SK-N-MC (cell line): ENCODE data around the gene SFTPA2.
"Not testable (repeated sequence)": the region's sequence is repeated elsewhere in the genome, so short reads cannot be mapped to it uniquely, and the experiment has no call there.

Source experiments
- DNase-seq: peaks from one replicate; pipeline ENCODE4 v3.0.0-alpha.2; 2011; ENCODE audit warnings: low read depth, low spot score
- H3K27ac ChIP-seq: fragments of 200-600 bp; sonication (generic); 2 replicates; pipeline ENCODE4 v1.5.1; 2016; ENCODE audit warnings: mixed run types
- H3K36me3 ChIP-seq: fragments of 200-600 bp; sonication (generic); 2 replicates; pipeline ENCODE4 v1.6.1; 2017; ENCODE audit warnings: antibody characterized with exemption, low read length, mixed read lengths; ENCODE audit not compliant: insufficient read depth
- H3K4me3 ChIP-seq: fragments of 200-600 bp; sonication (generic); 2 replicates; pipeline ENCODE4 v1.5.1; 2016
- H3K9ac ChIP-seq: fragments of 200-600 bp; sonication (generic); 2 replicates; pipeline ENCODE4 v1.8.0; 2017; ENCODE audit warnings: mixed run types, mixed read lengths; ENCODE audit not compliant: insufficient read length
- H3K9me3 ChIP-seq: fragments of 200-600 bp; sonication (generic); 2 replicates; pipeline ENCODE4 v1.6.1; 2017; ENCODE audit warnings: low read depth, mild to moderate bottlenecking, antibody characterized with exemption, low read length, moderate library complexity, mixed read lengths
- EZH2 ChIP-seq: fragments of 200-600 bp; sonication (generic); IDR thresholded peaks from one replicate; pipeline ENCODE4 v1.6.1; 2017; ENCODE audit warnings: antibody characterized with exemption
- FOXP2 ChIP-seq: optimal IDR thresholded peaks from 2 replicates; pipeline ENCODE3; 2011; ENCODE audit warnings: mild to moderate bottlenecking, moderate library complexity; ENCODE audit not compliant: insufficient read depth; ENCODE audit errors: extremely low read length, control extremely low read depth
- POLR2AphosphoS5 ChIP-seq: IDR thresholded peaks from 2 replicates; pipeline ENCODE4 v1.6.1; 2012; ENCODE audit warnings: mild to moderate bottlenecking, low read depth, low read length, borderline replicate concordance

SFTPA2 gene

GRCh38 chr10:79593377-79593776, 33.2 kb upstream of the SFTPA2 start:
- Histone ChIP-seq H3K9me3 (no peaks in the 10 kb centered on the region), H3K27ac (no peak overlapping the region), H3K36me3 (no peaks in the 10 kb centered on the region), H3K9ac (no peak overlapping the region), H3K4me3 (no peak overlapping the region)
- no peak for DNase-seq
- TF ChIP-seq POLR2AphosphoS5 (no peak), FOXP2 (no peak), EZH2 (no peak)

GRCh38 chr10:79588800-79589199, 28.6 kb upstream of the SFTPA2 start:
- no peak for DNase-seq
- H3K36me3 ChIP-seq, result no peaks in the 10 kb centered on the region
- TF ChIP-seq FOXP2, result no peak
- no peak overlapping the region for H3K4me3 ChIP-seq
- no peak overlapping the region for H3K27ac ChIP-seq
- no peaks in the 10 kb centered on the region for H3K9me3 ChIP-seq
- no peak overlapping the region for H3K9ac ChIP-seq

GRCh38 chr10:79586933-79587332, 26.7 kb upstream of the SFTPA2 start:
- no peaks in the 10 kb centered on the region for H3K36me3 ChIP-seq
- no peaks in the 10 kb centered on the region for H3K9me3 ChIP-seq
- no peak for DNase-seq
- no peak overlapping the region for H3K4me3 ChIP-seq
- no peak overlapping the region for H3K9ac ChIP-seq
- no peak overlapping the region for H3K27ac ChIP-seq
- TF ChIP-seq FOXP2, result no peak
- TF ChIP-seq POLR2AphosphoS5, result no peak
- TF ChIP-seq EZH2, result no peak

- Histone ChIP-seq H3K9me3 (no peaks in the 10 kb centered on the region), H3K36me3 (no peaks in the 10 kb centered on the region), H3K27ac (no peak overlapping the region), H3K9ac (no peak overlapping the region), H3K4me3 (no peak overlapping the region)
- DNase-seq, result no peak
- no peak for TF ChIP-seq POLR2AphosphoS5
- TF ChIP-seq FOXP2, result no peak
- no peak for TF ChIP-seq EZH2
These were observed 25.8 kb upstream of the SFTPA2 start for GRCh38 chr10:79585870-79586527.

- no peaks in the 10 kb centered on the region for H3K36me3 ChIP-seq
- no peak overlapping the region for H3K9ac ChIP-seq
- no peak for DNase-seq
- no peak for TF ChIP-seq EZH2
- TF ChIP-seq POLR2AphosphoS5, result no peak
- no peak for TF ChIP-seq FOXP2
- H3K4me3 ChIP-seq, result no peak overlapping the region
- no peak overlapping the region for H3K27ac ChIP-seq
- H3K9me3 ChIP-seq, result no peaks in the 10 kb centered on the region
These were observed 23.3 kb upstream of the SFTPA2 start for GRCh38 chr10:79583488-79584024.

GRCh38 chr10:79582954-79583353, 22.7 kb upstream of the SFTPA2 start:
- not testable (repeated sequence) for DNase-seq, H3K4me3 ChIP-seq, H3K36me3 ChIP-seq, H3K9me3 ChIP-seq, H3K27ac ChIP-seq, H3K9ac ChIP-seq

GRCh38 chr10:79582096-79582495, 21.9 kb upstream of the SFTPA2 start:
- Histone ChIP-seq H3K27ac (no peak overlapping the region), H3K9me3 (no peaks in the 10 kb centered on the region), H3K4me3 (no peak overlapping the region), H3K9ac (no peak overlapping the region), H3K36me3 (no peaks in the 10 kb centered on the region)
- no peak for DNase-seq
- TF ChIP-seq EZH2 (no peak), POLR2AphosphoS5 (no peak), FOXP2 (no peak)

- no peak for TF ChIP-seq EZH2
- TF ChIP-seq POLR2AphosphoS5, result no peak
- TF ChIP-seq FOXP2, result no peak
- Histone ChIP-seq H3K4me3 (no peak overlapping the region), H3K36me3 (no peaks in the 10 kb centered on the region), H3K9me3 (no peaks in the 10 kb centered on the region), H3K9ac (no peak overlapping the region), H3K27ac (no peak overlapping the region)
- no peak for DNase-seq
These were observed 20.8 kb upstream of the SFTPA2 start for GRCh38 chr10:79581044-79581443.

- Histone ChIP-seq H3K4me3 (no peak overlapping the region), H3K9me3 (no peaks in the 10 kb centered on the region), H3K36me3 (no peaks in the 10 kb centered on the region), H3K27ac (no peak overlapping the region), H3K9ac (no peak overlapping the region)
- no peak for TF ChIP-seq EZH2
- TF ChIP-seq FOXP2, result no peak
- TF ChIP-seq POLR2AphosphoS5, result no peak
- no peak for DNase-seq
These were observed 19.2 kb upstream of the SFTPA2 start for GRCh38 chr10:79579361-79579760.

GRCh38 chr10:79570624-79571023, 10.4 kb upstream of the SFTPA2 start:
- H3K36me3 ChIP-seq, DNase-seq, H3K27ac ChIP-seq, H3K9ac ChIP-seq, H3K4me3 ChIP-seq, H3K9me3 ChIP-seq: not testable (repeated sequence)
